Kasumi-1 (cell line): ENCODE measurements around the gene GAL.

ENCODE experiments used
- DNase-seq, 2 experiments: peaks; one replicate each; lab custom pipeline; 2025; lab: John Stamatoyannopoulos, UW

Gene GAL

DNA sequence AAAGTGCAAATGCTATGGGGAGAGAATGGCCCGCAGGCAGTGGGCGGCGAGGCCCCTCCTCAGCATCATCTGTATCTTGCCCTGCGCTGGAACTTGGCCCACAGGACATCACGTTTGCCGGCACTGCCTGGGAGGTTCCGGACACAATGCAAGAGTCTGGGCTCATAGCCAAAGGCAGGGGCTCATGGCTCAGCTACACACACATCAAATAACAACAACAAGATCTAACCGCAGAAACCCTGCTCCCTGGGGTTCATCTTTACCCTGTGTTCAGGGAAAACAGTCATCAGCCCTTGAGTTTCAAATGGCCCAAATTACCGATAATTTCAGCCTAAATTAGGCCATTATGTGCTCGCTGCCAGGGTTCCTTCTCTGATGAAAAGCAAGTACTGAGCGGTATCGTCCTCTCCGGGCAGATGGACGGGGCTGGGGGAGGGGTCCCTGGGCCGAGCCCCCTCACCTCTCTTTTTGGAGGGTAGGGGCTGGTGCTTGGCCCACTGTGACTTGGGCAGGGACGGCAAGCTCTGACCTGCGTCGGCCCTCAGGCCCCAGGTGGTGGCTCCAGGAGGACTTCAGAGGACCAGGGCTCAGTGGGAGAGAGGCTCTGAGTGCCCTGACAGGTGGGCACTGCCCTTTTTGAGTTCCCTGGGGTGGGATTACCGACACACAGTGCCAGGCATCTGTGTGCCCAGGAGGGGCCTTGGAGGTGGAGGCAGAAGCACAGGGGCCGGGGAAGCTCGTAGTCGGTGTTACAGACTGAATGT is 25.0 kb upstream of the GAL start:
- DNase-seq = no peak

- DNase-seq = no peak
These were observed 24.1 kb upstream of the GAL start for GRCh38 chr11:68660066-68660810.

DNA sequence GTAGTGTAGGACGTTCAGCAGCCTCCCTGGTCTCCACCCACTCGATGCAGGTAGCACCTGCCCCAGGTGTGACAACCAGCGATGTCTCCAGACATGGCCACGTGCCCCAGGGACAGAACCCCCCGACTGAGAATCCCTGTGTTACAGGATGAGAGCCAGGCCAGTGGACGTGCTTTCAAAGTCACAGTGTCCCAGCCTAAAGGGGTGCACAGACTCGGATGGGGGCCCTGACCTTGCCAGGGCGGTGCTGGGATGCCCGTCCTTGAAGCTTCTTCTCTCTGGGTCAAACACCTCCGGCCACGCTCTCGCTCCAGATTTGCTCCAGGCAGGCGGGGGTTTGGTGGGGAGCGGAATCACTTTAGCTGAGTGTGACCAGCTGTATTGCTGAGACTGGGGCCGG is 23.3 kb upstream of the GAL start:
- no peak for DNase-seq

- no peak for DNase-seq
These were observed 22.4 kb upstream of the GAL start for GRCh38 chr11:68661697-68662603.

DNA sequence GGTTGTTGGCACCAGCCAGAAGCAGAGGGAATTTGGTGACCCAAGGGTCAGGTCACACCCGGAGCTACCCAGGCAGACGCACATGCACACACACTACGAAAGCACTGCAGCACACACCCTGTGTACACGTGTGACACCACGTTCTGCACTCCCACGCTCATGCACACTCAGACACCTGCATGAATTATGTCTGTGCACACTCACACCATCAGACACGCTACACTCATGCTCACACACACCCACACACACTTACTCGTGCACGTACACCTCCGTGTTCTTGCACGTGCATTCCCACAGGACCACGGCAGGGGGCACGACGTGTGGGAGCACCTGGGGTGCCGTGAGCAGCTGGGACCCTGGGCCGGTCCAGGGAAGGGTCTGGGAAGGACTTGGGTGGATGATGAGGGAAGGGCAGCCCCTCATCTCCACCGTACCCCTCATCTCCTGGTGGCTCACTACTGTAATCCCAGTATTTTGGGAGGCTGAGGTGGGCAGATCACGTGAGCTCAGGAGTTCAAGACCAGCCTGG is 20.8 kb upstream of the GAL start:
- DNase-seq = no peak

GRCh38 chr11:68664141-68664540 is 20.2 kb upstream of the GAL start:
- no peak for DNase-seq

DNA sequence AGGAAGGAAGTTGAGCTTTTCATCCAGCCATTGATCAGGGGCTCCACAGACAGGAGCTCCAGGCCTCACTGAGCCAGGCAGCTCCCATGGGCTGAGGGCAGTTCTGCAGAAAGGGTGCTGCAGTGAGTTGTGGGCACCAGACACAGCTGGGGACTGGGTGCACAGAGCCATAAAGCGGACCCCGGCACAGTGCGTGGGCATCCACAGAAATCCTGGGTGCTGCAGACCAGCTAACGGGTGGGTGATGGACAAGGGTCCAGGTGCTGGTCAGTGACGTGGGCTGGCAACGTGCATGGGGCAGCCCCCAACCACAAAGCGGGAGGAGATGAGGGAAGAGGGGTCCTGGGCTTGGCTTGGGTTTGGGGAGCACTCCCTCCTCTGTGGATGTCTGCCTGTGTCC is 19.4 kb upstream of the GAL start:
- no peak for DNase-seq

DNA sequence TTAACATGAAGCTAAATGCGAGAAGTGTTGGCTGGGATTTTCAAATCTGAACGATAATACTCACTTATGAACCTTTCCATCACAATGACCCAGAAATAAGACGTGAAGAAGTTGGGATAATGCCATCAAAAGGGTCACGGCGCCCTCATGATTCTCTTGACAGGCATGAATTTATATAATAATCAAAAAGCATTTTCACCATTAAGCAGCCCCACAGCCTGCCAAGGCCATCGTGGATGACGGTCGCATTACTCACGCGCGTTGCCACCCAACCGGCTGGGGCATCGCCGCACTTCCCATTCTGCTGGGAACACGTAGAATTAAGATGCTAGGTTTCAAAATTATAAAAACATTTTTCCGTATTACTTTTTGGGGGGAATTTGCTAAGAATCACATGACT is 18.9 kb upstream of the GAL start:
- no peak for DNase-seq

DNA sequence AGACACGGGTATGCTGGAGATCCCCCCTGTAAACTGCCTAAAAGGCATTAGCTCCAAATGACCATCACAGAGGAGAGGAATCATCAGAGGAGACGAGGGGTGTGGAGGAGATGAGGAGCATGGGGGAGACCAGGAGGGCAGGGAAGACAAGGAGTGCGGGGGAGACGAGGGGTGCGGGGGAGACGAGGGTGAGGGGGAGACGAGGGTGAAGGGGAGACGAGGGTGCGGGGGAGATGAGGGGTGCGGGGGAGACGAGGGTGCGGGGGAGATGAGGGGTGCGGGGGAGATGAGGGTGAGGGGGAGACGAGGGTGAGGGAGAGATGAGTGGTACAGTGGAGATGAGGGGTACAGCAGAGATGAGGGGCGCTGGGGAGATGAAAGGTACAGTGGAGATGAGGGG is 17.5 kb upstream of the GAL start:
- no peak for DNase-seq

DNA sequence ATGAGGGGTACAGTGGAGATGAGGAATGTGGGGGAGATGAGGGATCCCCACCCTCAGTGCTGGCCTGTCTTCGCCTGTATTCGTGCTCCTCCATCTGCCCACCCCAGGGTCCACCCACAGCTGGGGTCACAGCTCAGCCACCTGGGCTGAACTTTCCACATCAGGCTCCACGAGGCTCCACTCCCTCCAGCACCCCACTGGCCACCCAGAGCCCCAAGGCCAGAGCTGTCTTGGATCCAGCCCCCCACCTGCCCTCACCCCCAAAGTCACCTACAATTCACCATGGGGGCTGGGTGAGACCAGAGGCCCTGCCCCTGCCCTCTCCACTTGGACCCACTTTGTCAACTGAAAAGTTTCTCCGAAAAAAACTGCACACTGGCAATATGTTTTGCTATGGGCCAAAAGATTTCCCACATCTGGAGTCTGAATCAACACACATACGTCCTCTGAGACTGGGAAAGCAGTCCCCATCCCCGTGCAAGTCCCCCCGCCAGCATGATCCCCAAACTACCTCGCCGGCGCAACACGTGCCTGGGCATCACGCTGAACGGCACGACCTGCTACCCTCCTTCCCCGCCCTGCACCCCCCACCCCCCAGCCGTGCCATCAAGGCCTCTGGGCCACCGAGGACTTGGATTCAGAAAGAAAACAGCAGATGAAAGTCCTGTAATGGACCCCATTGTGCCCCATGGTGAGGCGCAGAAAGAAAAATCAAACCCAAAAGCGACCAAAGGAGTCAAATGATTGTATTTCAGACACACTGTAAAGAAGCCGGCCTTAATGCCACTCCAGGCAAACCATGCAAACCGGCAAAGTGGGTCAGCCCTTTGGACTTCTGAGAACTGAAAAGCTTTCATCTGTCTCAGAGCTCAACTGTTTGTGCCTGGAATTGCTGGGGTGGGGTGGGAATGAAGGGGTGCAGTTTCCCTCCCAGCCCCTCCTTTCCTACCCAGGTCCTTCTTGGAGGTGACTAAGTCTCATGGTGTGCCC is 16.5 kb upstream of the GAL start:
- no peak for DNase-seq

DNA sequence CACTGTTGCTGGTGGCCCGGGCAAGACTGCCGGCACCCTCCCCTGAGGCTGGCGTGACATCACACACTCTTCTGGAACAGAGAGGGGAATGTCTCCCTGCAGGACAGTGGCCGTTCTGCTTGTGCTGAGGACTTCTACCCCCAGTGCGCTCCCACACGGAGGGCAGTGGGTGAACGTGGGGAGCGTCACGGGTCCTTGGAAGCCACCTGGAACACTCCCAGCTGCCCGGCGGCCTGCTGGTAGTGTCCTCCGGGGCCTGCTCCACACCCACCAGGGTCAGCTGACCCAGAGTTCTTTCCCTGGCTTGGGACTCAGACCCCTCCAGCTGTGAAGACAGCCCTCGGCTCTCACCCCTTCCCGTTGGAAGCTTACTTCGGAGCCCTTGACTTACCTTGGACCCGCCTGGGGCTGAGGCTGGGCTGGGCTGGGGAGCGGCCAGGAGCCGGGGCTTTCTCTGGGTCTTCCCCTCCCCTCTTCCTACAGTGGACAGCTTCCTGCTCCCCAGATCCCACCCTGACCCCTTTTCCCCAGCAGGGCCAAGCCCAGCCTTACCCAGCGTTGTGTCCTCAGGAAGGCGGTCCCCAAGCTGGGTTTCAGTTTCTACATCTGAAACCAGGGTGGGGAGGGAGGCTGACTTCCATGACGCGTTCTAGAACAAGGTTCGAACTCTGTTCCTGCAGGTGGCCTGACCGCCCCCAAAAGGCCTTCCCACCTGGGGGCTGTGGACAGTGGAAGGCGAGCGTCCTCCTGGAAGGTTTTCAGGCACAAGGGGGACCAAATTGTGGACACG is 14.8 kb upstream of the GAL start:
- DNase-seq = no peak

DNA sequence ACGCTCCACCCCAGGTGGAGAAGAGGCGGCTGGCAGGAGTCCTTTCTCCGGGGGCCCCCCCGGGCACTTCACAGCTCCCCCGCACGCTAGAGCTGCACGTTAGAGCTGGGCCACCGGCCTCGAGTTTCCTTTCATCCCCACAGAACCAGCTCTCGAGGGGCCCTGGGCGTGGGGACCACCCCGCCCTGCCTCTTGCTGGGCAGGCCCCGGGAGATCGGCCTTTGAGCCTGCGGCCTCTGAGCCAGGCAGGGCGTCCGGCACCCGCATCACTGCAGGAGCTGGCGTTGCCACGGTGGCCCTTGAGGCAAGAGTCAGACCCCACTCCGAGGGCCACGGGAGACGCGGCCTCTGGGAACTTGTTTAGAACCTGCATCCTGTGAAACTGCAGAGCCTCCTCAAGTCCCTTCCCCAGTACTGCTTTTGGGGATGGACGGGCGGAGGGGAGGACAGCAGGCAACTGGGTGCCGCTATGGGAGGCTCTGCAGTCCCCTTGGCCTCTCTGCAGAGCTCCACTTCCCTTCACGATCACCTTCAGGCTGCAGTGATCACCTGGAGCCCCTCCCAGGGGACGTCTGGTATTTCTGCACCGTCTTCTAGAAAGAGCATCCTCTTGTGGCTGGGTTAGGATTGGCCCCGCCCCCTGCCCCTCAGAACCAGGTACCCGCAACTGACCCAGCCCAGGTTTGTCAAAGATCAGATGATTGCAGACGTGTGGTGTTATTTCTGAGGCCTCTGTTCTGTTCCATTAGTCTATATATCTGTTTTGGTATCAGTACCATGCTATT is 13.9 kb upstream of the GAL start:
- no peak for DNase-seq

- DNase-seq = no peak
These were observed 10.9 kb upstream of the GAL start for GRCh38 chr11:68673306-68673945.

DNA sequence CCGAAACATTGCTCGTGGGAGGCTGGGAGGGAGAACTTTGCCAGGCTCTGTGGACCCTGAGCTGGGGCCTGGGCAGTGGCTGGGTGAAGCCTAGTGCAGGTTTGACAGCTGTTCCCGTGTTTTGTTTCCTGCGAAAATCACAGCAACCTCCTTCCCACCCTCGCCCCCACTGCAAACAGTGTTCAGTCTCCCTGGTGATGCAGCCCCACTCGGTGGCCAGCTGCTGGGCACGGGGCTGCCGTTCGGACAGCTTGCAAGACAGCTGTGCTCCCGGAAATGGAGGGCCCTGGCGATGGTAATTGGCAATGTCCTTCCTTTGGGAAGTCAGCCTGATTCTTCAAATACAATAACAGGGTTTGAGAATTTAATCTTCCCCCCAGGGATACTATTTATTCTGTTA is 10.4 kb upstream of the GAL start:
- DNase-seq = no peak

DNA sequence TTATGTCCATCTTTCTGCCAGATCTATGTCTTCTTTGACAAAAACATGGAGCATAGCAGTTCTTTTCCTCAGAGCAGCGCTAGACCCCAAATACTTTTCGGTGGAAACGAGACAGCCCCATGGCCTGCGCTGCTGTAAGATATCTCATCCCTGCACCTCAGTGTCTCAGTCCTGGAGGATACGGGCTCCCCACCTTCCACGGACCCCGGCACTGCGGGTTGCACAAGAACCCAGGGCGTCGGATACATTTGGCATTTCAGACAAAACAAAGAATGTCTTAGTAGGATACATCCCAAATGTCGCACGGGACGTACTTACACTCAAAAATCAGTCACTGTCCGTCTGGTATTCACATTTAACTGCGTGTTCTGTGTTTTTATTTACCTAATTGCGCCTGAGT is 9.9 kb upstream of the GAL start:
- no peak for DNase-seq

GRCh38 chr11:68677432-68677831 is 6.9 kb upstream of the GAL start:
- no peak for DNase-seq

DNA sequence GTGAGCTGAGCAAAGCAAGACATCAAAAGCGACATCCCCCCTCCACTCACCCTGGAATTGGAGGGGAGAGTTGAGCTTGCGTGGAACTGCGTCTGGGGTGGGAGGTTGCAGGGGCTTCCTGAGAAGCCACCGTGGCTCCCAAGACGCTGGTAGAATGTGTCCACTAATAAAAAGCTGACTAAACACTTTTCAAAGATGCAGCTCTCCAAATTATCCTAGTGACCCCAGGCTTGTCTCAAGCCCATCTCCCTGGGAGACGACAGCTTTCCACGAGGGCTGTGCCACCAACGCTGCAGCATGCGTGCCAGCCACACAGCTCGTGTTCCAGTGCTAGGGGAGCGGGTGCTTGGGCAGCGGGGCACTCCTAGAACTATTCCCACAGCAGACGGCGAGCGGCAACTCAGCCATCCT is 6.3 kb upstream of the GAL start:
- no peak for DNase-seq

DNA sequence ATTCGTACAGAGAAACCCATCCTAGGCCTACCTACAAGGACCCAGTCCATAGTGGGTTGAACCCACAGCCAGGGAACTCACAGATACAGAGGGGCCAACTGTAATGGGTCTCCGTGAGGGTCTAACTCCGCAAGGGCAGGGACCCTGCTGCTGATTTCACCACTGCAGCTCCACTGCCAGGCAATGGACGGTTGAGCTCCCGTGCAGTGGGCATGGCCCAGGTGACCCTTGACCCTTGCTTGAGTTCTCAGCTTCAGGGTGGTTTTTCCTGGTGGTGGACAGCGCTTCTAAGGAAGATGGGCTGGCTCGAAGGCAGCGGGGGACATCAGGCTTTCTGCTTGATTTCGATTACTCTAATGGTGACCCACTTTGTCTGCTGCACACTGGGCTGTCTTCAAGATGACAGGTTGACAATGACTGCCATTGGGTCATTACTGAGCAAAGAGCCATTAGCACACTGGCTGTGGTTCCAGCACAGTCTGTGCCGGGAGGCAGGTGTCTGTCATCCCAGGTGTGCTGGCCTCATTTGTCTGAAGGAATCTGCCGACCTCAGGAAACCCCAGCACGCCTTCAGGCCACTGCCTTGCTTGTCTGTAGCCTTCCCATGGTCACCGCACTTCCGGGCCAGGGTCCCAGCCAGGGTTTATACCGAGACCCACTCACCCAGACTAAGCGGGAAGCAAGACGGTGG is 3.7 kb upstream of the GAL start:
- DNase-seq = no peak
